GM18858 (cell line): ENCODE results near the gene LIG3.
"Not testable (repeated sequence)": the region's sequence is repeated elsewhere in the genome, so short reads cannot be mapped to it uniquely, and the experiment has no call there.

Experiments used
- ATAC-seq: cut with Tn5 transposase; IDR thresholded peaks from one replicate; pipeline ENCODE4 v1.9.1; 2021; ENCODE audit not compliant: unreplicated experiment

The LIG3 gene

GRCh38 chr17:34998205-34998604 is 17.9 kb downstream of the LIG3 start:
- ATAC-seq, result no peak

DNA sequence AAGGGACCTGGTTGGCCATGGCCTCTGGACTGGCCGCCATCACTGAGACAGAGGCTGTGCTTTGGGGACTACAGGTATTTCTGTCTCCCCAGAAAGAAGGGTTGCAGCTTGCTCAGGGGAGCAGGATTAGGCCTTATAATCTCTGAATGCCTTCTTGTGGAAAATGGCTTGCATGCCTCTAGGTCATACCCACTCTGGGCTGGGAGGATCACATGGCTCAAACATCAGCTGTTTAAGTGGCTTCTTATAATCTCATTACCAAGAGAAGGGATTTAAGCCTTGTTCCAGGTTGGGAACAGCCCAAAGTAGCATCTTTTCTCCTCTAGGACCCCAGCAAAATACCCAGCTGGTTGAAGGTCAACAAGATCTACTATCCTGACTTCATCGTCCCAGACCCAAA is 19.1 kb downstream of the LIG3 start:
- ATAC-seq, result no peak

DNA sequence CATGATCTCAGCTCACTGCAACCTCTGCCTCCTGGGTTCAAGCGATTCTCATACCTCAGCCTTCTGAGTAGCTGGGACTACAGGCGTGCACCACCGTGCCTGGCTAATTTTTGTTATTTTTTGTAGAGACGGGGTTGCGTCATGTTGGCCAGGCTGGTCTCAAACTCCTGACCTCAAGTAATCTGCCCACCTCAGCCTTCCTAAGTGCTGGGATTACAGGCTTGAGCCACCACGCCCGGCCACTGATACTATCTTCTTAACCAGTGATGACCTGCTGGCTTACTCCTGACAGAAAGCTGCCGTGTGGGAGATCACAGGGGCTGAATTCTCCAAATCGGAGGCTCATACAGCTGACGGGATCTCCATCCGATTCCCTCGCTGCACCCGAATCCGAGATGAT is 20.7 kb downstream of the LIG3 start:
- ATAC-seq, result not testable (repeated sequence)

DNA sequence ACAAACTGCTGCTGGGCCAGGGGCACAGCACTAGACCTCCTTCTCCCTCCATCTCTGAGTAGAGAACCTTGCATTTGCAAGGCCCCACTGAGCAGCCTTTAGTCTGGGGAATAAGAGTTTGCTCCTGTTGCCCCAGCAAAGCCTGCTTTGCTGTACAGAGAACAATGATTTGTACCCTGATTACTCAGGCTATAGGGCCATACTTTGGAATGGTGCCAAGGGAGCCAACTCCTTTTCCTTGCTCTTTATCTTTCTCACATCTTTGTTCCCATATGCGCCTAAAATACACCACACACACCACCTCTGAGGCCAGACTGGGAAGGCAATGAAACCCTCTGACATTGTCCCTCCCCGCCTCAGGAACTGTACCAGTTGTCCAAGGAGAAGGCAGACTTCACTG is 21.2 kb downstream of the LIG3 start:
- ATAC-seq, result no peak

DNA sequence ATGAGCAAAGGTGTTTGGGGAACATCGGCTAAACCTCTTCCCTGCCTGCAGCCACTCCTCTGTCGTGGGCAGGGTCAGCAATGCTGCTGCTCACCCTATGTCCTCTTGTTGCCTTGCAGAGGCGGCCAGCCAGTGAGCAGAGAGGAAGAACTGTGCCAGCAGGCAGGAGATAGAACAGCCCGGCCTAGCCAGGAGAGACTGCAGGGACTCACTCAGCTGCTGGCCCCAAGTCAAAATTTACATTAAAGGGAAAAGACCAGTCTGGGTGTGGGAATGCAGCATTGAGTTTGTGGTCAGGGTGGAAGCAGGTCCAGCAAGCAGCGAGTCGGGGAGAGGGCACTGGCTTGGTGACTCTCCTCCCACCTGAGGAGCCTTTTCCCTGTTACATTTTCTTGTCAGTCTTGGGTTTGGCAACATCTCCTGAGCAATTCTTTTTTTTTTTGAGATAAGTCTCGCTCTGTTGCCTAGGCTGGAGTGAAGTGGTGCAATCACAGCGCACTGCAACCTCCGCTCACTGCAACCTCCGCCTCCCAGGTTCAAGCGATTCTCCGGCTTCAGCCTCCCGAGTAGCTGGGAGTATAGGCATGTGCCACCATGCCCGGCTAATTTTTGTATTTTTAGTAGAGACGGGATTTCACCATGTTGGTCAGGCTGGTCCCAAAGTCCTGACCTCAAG is 22.7 kb downstream of the LIG3 start:
- no peak for ATAC-seq

GRCh38 chr17:35003778-35004177 is 23.5 kb downstream of the LIG3 start:
- no peak for ATAC-seq

- ATAC-seq, result no peak
Measured at GRCh38 chr17:35006345-35006744, 26.0 kb downstream of the LIG3 start.

DNA sequence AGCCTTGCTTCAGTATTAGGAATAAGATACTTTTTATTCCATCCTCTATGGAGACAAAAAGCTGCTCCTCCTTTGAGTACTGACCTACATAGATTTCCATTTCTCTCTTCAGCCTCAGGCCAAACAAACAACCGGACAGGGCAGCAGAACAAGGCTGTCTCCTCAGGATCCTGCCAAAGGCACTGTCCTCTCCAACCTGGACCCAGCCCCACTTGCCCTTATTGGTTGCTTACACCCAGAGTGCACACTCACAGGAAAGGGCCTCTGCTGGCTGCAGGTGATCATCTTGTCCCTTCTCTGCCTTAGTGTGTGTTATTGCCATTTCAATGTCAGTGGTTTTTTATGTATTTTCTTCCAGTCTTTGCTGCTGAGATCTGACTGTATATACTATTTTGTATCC is 26.6 kb downstream of the LIG3 start:
- ATAC-seq, result no peak

DNA sequence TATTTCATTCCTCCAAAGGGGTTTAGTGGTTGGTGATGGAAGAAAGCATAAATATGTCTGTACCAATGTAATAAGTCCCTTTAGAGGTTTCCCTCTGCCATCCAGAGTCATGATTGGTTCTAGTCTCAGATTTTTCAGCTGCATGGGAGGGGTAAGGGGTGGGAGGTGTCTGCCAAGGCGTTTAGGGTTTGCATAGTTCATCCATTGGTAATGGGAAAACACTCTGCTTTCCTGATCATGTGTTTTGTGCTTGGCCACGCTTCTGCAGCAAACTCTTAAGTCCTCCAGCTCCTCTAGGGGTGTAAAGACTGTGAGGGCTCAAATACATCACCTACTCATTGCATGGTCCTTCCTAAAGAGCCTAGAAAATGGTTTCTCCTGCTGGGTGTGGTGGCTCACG is 29.8 kb downstream of the LIG3 start:
- ATAC-seq, result no peak

DNA sequence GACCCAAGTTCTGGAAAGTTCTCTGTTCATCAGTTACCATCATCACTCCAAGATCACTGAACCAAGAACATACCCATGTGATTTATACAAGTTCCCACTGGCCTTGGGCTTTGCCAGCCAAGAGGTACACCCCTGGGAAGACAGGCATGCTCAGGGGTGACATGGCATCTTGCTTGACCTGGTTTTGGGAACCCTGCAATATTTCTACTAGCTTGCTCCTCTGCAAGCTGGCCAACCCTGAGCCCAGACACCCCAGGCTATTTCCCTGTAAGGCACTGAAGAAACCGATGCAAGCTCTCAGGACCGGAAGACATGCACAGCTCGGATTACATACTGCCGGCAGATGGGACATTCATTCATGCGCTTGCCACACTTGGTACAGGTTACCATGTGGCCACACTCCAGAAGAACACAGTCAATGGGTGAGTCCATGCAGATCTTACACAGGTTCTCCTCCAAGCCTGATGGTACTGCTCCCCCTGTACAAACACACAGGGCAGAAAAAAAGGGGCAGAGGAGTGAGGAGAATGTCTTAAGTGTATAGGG is 31.4 kb downstream of the LIG3 start:
- ATAC-seq, result no peak

DNA sequence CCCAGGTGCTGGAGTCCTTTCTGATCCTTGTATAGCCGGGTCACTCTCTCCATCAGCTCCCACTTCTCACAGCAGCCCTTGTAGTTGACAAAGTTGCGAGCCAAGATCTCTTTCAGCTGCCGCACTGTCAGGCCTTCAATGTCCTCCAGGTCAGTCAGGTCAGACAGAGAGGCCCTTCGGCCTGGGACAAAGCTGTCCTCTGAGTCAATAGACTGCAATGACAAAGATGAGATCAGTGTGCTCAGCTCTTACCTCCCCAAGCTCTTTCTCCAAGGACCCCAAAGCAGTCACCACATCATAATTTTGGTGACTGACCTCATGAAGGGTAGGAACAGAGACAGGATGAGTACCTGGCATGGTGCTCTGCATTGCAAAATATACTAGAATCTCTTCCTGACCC is 36.1 kb downstream of the LIG3 start:
- no peak for ATAC-seq

GRCh38 chr17:35017021-35017420 is 36.7 kb downstream of the LIG3 start:
- no peak for ATAC-seq

DNA sequence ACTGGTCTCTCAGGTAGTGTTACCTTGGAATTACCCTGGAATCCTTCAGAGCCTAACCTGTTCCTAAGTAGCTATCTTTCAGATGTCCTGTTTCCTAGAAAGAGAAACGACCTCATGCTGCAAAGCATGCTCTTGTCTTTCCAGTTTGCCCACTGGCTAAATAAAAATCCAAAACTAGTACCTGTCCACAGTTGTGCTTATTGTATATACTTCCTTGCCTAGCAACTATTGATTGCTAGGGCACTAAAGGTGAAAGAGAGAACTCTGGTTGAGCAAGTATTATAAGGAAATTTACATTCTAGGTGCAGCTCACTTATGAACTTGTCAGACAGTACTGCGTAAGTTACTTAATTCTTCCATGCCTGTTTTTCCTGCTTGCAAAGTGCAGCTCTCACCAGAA is 38.5 kb downstream of the LIG3 start:
- ATAC-seq, result no peak

DNA sequence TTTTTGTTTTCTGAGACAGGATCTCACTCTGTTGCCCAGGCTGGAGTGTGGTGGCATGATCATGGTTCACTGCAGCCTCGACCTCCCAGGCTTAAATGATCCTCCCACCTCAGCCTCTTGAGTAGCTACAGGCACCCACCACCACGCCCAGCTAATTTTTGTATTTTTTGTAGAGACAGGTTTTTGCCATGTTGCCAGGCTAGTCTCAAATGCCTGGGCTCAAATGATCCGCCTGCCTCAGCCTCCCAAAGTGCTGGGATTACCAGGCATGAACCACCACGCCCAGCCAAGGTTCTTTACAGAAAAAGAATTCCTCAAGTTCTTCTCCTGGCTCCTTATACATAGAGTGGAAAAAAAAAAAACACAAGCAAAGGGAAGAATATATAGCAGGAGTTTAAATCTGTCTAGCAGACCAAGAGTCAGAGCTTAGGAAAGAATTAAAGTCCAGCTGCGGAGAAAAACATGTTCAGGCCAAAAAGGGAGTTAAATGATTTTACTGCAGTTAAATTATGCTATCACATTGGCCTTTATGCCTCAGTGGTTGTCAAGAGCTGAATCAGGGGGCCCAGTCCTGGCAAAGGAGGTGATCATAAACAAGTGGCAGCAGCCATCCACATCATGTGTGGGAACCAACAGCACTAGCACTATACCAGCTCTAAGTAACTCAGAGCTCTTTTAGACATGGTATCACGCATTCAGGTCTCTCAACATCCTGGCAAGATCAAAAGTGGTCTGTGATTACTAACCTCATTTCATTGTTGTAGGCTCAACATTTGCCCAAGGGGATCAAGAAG is 39.3 kb downstream of the LIG3 start:
- ATAC-seq, result no peak

DNA sequence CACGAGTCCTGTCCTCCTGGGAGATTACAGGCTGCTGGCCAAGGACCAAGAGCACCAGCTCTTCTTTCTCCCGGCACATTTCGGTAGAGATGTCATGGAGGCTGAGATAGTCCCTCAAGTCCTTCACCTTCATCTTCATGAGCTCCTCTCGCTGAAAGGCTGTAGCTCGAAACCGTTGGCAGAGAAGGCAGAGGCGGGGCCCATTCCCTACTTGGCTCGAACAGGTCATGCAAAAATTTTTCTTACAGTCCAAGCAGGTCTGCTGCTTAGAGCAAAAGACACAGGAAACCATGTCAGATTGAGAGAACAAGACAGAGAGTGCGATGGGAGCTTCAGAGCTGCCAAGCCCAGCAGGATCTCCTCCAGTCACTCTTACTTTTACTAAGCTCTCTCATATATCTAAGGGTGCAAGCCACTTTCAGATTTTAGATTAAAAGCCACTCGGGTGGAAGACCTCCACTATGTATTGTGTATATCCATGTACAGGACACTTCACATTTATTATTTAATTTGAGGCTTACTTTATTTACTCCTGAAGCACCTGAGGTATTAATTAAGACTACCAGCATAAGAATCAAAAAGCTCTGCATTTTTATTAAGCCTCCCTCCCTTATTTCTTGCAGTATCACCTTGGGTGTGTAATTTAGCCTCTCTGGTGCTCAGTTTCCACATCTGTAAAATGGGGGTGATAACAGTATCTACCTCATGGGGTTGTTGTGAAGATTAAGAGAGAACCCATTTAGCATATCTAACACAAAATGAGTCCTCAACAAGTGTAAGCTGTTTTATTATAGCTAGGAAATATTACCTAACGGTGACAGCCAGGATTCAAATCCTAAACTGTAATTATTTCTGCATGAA is 41.4 kb downstream of the LIG3 start:
- ATAC-seq, result no peak

GRCh38 chr17:35022536-35023063 is 42.3 kb downstream of the LIG3 start:
- ATAC-seq, result no peak

GRCh38 chr17:35023538-35023937 is 43.2 kb downstream of the LIG3 start:
- ATAC-seq, result no peak

DNA sequence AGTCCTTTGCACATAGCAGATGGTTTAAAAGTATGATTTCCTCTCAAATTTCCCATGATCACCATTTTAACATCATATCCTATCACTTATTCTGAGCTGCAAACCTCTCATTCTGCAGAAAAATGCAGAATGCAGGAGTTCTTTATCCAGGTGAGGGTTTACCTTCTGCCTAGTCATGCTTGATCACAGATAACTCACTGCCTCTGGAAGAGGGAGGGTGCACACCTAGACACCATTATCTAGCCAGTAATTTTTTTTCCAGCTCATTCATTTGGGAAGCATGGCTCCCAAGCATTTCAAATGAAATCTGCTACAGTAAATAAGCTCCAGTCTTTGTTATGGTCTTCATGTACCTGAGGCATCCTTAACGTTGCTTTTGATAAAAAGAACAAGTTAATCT is 45.2 kb downstream of the LIG3 start:
- ATAC-seq, result no peak

- ATAC-seq, result not testable (repeated sequence)
Measured at GRCh38 chr17:35028097-35028496, 47.8 kb downstream of the LIG3 start.

DNA sequence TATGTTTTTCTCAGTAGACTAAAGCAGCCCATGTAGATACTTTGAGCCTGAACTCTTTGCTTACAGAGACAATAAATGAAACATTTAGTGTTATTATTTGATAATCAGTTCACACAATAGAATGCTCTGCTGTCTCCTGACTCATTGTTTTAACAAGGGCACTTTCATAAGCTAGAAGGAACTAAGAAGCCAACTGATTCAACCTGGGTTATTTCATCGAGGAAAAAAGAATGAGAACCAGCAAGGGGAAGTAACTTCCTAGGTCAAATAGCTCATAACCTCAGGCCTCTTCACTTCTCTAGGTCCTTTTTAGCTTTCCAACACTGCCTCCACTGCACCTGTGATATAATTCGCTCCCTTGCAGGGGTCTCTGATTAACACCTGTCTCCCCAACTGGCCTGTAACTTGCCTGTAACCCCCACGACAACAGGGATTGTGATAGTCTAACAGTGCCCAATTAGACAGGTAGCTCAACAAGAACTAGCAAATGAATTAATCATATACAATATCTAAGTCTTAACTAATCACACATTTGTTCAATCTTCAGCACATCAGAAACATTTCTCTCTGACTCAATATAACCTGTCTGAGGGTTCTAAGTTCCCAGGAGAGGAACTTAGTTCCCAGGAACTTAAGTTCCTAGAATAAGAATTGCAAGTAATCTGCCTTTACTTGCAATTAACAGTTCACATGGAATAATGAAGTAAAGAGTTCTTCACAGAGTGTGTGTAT is 48.4 kb downstream of the LIG3 start:
- ATAC-seq, result no peak

GRCh38 chr17:35030780-35031179 is 50.5 kb downstream of the LIG3 start:
- ATAC-seq, result no peak
